ENCODE data around the gene SPINK8. TPM values are rescaled to one million over a fixed set of nuclear protein-coding genes. Genes with fewer than 3 reads are reported as not detected.

SPINK8 gene
- total and polyA plus RNA-seq, 4 donors = not detected

DNA sequence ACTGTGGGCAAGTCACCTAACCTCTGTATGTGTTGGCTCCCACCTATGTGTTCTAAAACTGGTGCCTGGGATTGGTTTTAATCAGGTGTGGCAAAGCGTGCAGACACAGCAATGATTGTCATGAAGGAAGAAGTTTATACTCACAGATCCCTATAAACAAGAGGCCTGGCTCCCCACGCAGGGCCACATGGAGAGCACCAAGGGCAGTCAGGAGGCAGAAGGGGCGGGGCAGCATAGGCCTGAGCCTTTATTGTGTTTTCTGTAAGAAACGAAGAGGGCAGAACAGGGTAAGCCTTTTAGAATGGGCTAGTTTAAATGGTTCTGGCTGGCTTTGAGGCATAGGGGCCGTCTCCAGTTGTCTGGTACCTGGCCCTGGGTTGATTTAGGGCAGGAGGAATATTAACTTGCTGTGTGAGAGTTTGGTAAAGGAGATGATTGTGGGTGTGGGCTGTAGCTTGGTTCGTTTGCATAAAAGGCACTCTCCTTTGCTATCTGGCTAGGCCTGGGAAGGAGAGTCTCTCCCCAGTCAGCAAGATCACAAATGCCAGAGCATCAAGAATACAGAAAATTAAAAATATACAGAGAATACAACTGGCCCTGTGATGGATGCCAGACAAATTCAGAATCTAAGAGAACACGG lies 36.4 kb upstream of the SPINK8 start:
- Histone ChIP-seq H3K9ac (ENCODE audit: low read depth in 1 of 2, low read length in 2 of 2) (no peak overlapping the region), H3K4me3 (ENCODE audit: low read depth in 1 of 3, low read length in 3 of 3) (no peak overlapping the region), H3K4me1 (ENCODE audit: control insufficient read depth in 4 of 4, insufficient read depth in 4 of 4, low read length in 3 of 4) (no peaks in the 10 kb centered on the region), H3K36me3 (ENCODE audit: control insufficient read depth in 4 of 4, insufficient read depth in 3 of 4, low read depth in 1 of 4, low read length in 3 of 4) (no peaks in the 10 kb centered on the region), H3K9me3 (ENCODE audit: control insufficient read depth in 4 of 4, low read length in 3 of 4) (no peaks in the 10 kb centered on the region), H3K27ac (ENCODE audit: low read depth in 1 of 2, low read length in 2 of 2) (no peak overlapping the region), H3K27me3 (ENCODE audit: control insufficient read depth in 4 of 4, insufficient read depth in 4 of 4, low read length in 3 of 4) (no peaks in the 10 kb centered on the region)
- 74% methylated on average over 7 of the region's 7 CpGs for WGBS
- no peak for TF ChIP-seq NR2F2 (IDR thresholded peaks at IDR 0.05)
- TF ChIP-seq EGR1 (IDR thresholded peaks at IDR 0.05; ENCODE audit: low read depth in 2 of 2) = no peak
- no peak for TF ChIP-seq HNF4A (conservative IDR thresholded peaks at IDR 0.05)
- TF ChIP-seq, protein P1, sequence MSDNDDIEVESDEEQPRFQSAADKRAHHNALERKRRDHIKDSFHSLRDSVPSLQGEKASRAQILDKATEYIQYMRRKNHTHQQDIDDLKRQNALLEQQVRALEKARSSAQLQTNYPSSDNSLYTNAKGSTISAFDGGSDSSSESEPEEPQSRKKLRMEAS (IDR thresholded peaks at IDR 0.05) = no peak
- TF ChIP-seq GABPA (IDR thresholded peaks at IDR 0.05 in 1 of 2, conservative IDR thresholded peaks at IDR 0.05 in 1 of 2) = no peak
- no peak for TF ChIP-seq RAD21 (IDR thresholded peaks at IDR 0.05)
- TF ChIP-seq, protein P2, sequence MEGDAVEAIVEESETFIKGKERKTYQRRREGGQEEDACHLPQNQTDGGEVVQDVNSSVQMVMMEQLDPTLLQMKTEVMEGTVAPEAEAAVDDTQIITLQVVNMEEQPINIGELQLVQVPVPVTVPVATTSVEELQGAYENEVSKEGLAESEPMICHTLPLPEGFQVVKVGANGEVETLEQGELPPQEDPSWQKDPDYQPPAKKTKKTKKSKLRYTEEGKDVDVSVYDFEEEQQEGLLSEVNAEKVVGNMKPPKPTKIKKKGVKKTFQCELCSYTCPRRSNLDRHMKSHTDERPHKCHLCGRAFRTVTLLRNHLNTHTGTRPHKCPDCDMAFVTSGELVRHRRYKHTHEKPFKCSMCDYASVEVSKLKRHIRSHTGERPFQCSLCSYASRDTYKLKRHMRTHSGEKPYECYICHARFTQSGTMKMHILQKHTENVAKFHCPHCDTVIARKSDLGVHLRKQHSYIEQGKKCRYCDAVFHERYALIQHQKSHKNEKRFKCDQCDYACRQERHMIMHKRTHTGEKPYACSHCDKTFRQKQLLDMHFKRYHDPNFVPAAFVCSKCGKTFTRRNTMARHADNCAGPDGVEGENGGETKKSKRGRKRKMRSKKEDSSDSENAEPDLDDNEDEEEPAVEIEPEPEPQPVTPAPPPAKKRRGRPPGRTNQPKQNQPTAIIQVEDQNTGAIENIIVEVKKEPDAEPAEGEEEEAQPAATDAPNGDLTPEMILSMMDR (IDR thresholded peaks at IDR 0.05; ENCODE audit: low read depth, low read length, missing input control) = no peak
- TF ChIP-seq JUND (IDR thresholded peaks at IDR 0.05) = no peak
- no peak for TF ChIP-seq TAF1 (conservative IDR thresholded peaks at IDR 0.05)
- TF ChIP-seq FOXA2 (IDR thresholded peaks at IDR 0.05) = no peak
- TF ChIP-seq HNF4G (IDR thresholded peaks at IDR 0.05) = no peak
- no peak for TF ChIP-seq YY1 (IDR thresholded peaks at IDR 0.05)
- TF ChIP-seq SP1 (IDR thresholded peaks at IDR 0.05) = no peak
- TF ChIP-seq, protein P3, sequence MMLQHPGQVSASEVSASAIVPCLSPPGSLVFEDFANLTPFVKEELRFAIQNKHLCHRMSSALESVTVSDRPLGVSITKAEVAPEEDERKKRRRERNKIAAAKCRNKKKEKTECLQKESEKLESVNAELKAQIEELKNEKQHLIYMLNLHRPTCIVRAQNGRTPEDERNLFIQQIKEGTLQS (IDR thresholded peaks at IDR 0.05) = no peak
- no peak for TF ChIP-seq RXRA (IDR thresholded peaks at IDR 0.05)
- TF ChIP-seq, protein P4, sequence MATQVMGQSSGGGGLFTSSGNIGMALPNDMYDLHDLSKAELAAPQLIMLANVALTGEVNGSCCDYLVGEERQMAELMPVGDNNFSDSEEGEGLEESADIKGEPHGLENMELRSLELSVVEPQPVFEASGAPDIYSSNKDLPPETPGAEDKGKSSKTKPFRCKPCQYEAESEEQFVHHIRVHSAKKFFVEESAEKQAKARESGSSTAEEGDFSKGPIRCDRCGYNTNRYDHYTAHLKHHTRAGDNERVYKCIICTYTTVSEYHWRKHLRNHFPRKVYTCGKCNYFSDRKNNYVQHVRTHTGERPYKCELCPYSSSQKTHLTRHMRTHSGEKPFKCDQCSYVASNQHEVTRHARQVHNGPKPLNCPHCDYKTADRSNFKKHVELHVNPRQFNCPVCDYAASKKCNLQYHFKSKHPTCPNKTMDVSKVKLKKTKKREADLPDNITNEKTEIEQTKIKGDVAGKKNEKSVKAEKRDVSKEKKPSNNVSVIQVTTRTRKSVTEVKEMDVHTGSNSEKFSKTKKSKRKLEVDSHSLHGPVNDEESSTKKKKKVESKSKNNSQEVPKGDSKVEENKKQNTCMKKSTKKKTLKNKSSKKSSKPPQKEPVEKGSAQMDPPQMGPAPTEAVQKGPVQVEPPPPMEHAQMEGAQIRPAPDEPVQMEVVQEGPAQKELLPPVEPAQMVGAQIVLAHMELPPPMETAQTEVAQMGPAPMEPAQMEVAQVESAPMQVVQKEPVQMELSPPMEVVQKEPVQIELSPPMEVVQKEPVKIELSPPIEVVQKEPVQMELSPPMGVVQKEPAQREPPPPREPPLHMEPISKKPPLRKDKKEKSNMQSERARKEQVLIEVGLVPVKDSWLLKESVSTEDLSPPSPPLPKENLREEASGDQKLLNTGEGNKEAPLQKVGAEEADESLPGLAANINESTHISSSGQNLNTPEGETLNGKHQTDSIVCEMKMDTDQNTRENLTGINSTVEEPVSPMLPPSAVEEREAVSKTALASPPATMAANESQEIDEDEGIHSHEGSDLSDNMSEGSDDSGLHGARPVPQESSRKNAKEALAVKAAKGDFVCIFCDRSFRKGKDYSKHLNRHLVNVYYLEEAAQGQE (IDR thresholded peaks at IDR 0.05) = no peak
- TF ChIP-seq FOXA1 (IDR thresholded peaks at IDR 0.05) = no peak
- TF ChIP-seq, protein P5, sequence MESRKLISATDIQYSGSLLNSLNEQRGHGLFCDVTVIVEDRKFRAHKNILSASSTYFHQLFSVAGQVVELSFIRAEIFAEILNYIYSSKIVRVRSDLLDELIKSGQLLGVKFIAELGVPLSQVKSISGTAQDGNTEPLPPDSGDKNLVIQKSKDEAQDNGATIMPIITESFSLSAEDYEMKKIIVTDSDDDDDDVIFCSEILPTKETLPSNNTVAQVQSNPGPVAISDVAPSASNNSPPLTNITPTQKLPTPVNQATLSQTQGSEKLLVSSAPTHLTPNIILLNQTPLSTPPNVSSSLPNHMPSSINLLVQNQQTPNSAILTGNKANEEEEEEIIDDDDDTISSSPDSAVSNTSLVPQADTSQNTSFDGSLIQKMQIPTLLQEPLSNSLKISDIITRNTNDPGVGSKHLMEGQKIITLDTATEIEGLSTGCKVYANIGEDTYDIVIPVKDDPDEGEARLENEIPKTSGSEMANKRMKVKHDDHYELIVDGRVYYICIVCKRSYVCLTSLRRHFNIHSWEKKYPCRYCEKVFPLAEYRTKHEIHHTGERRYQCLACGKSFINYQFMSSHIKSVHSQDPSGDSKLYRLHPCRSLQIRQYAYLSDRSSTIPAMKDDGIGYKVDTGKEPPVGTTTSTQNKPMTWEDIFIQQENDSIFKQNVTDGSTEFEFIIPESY (IDR thresholded peaks at IDR 0.05) = no peak
- no peak for DNase-seq (ENCODE audit: low spot score)

Measured in liver (tissue), 9 donors.